Posterior vena cava (tissue), 2 donors: ENCODE measurements around the gene CAMTA1. TPM values are rescaled to one million over a fixed set of nuclear protein-coding genes. Genes with fewer than 3 reads are reported as not detected.

Source experiments
- DNase-seq: peaks from one replicate; pipeline ENCODE4 v3.0.0-alpha.2; 2020; ENCODE audit warnings: low spot score
- intact Hi-C, 2 donors: fragments of 100-400 bp; cut with DNase I; formaldehyde crosslinking; loops; one replicate each; pipeline versions ENCODE4 v1.14.1 to v1.14.2; 2022 to 2023
- total RNA-seq, 2 donors: library from RNA; stranded (reverse); fragmentation: NEBNext Ultra II Directional; extraction: Animal tissue kit (Norgen Biotek cat#: 25700); gene quantifications; one replicate each; pipeline ENCODE4 v1.2.1, GENCODE V29; 2021
- donor health status: DM: yes; HTN: yes; CAD: no.
- donor health status: DM: yes; HTN: yes; CAD: no.

The CAMTA1 gene
- total RNA-seq, 2 donors from 2014 or later = 65.1 to 76.4 TPM

GRCh38 chr1:7285856-7286454, 500.7 kb downstream of the CAMTA1 start:
- no peak for DNase-seq
- intact Hi-C loops = no loop called here

- no peak for DNase-seq
- intact Hi-C loops = no loop called here
Observed at GRCh38 chr1:7287013-7287412, 501.8 kb downstream of the CAMTA1 start.

GRCh38 chr1:7288992-7289391, 503.7 kb downstream of the CAMTA1 start:
- intact Hi-C loops = no loop called here
- no peak for DNase-seq

GRCh38 chr1:7289694-7290093, 504.4 kb downstream of the CAMTA1 start:
- DNase-seq = no peak
- intact Hi-C loops = no loop called here

GRCh38 chr1:7290971-7291970, 506.0 kb downstream of the CAMTA1 start:
- DNase-seq = peak; percentile 82
- intact Hi-C loops = no loop called here

- intact Hi-C loops = no loop called here
- DNase-seq = no peak
Observed at GRCh38 chr1:7292036-7292681, 506.9 kb downstream of the CAMTA1 start.

- no peak for DNase-seq
- intact Hi-C loops = no loop called here
Observed at GRCh38 chr1:7292714-7293419, 507.6 kb downstream of the CAMTA1 start.

GRCh38 chr1:7293702-7294629, 508.7 kb downstream of the CAMTA1 start:
- intact Hi-C loops = no loop called here
- no peak for DNase-seq

GRCh38 chr1:7294636-7295035, 509.4 kb downstream of the CAMTA1 start:
- intact Hi-C loops = no loop called here
- no peak for DNase-seq

- intact Hi-C loops = no loop called here
Observed at GRCh38 chr1:7295946-7296345, 510.7 kb downstream of the CAMTA1 start.

GRCh38 chr1:7296968-7297367, 511.7 kb downstream of the CAMTA1 start:
- intact Hi-C loops = no loop called here
- no peak for DNase-seq

More at GRCh38 chr1:7295946-7296345, 510.7 kb downstream of the CAMTA1 start:
- DNase-seq = no peak

- intact Hi-C loops = no loop called here
- DNase-seq = no peak
Observed at GRCh38 chr1:7298145-7298544, 512.9 kb downstream of the CAMTA1 start.

- no peak for DNase-seq
- intact Hi-C loops = no loop called here
Observed at GRCh38 chr1:7298749-7299151, 513.5 kb downstream of the CAMTA1 start.

- peak; percentile 87 for DNase-seq
- intact Hi-C loops = no loop called here
Observed at GRCh38 chr1:7299329-7299799, 514.1 kb downstream of the CAMTA1 start.

- DNase-seq = no peak
- intact Hi-C loops = no loop called here
Observed at GRCh38 chr1:7299994-7300393, 514.7 kb downstream of the CAMTA1 start.

GRCh38 chr1:7300893-7301663, 515.8 kb downstream of the CAMTA1 start:
- no peak for DNase-seq
- intact Hi-C loops = no loop called here

- intact Hi-C loops = no loop called here
- no peak for DNase-seq
Observed at GRCh38 chr1:7301664-7301981, 516.4 kb downstream of the CAMTA1 start.

- no peak for DNase-seq
- intact Hi-C loops = no loop called here
Observed at GRCh38 chr1:7302126-7302525, 516.9 kb downstream of the CAMTA1 start.
